ENCODE results near the gene INSRR.

DNA sequence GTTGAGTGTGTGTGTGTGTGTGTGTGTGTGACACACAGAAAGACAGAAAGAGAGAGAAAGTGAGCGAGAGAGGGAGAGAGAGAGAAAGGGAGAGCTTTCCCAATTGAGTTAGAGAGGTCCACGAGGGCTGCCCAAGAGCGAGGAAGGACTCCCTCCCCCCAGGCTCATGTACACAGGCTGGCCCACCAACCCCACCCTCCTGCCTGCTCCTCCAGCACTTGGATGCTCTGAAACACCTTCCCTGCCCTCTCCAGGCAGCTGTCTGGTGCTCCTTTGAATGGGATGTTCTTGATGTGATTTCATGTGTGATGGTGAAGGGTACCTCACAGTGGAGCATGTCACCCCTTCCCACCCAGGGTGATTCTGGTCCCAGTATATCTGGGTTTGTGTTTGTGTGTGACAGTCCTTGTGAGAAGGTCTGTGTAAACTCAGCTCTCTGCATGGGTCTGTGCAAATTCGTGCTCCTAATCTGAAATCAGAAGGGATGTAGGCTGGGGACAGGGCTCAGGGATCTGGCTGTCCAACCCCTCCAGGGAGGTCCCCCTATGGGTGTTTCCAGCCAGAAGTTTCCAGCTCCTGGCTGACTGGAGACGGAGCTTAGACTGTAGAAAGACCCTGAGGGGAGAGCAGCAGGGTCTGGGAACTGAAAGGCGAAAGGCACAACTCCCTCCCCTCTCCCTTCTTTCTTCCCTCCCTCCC lies 27.8 kb upstream of the INSRR start:
- TF ChIP-seq POLR2AphosphoS5 (IDR thresholded peaks at IDR 0.05; ENCODE audit: low read depth, low read length): no peak
- no peak for TF ChIP-seq SIN3A (IDR thresholded peaks at IDR 0.05; ENCODE audit: borderline replicate concordance, insufficient read depth, low read length)
- TF ChIP-seq TAF1 (IDR thresholded peaks at IDR 0.05; ENCODE audit: borderline replicate concordance, insufficient read depth, low read length): no peak
- TF ChIP-seq, protein P1, sequence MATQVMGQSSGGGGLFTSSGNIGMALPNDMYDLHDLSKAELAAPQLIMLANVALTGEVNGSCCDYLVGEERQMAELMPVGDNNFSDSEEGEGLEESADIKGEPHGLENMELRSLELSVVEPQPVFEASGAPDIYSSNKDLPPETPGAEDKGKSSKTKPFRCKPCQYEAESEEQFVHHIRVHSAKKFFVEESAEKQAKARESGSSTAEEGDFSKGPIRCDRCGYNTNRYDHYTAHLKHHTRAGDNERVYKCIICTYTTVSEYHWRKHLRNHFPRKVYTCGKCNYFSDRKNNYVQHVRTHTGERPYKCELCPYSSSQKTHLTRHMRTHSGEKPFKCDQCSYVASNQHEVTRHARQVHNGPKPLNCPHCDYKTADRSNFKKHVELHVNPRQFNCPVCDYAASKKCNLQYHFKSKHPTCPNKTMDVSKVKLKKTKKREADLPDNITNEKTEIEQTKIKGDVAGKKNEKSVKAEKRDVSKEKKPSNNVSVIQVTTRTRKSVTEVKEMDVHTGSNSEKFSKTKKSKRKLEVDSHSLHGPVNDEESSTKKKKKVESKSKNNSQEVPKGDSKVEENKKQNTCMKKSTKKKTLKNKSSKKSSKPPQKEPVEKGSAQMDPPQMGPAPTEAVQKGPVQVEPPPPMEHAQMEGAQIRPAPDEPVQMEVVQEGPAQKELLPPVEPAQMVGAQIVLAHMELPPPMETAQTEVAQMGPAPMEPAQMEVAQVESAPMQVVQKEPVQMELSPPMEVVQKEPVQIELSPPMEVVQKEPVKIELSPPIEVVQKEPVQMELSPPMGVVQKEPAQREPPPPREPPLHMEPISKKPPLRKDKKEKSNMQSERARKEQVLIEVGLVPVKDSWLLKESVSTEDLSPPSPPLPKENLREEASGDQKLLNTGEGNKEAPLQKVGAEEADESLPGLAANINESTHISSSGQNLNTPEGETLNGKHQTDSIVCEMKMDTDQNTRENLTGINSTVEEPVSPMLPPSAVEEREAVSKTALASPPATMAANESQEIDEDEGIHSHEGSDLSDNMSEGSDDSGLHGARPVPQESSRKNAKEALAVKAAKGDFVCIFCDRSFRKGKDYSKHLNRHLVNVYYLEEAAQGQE (IDR thresholded peaks at IDR 0.05; ENCODE audit: insufficient read depth in 1 of 2, low read depth in 2 of 2, low read length in 2 of 2): no peak
- no peak for TF ChIP-seq FOXP2 (optimal IDR thresholded peaks at IDR 0.05; ENCODE audit: borderline replicate concordance, extremely low read depth, extremely low read length, insufficient read depth)

Measured in PFSK-1 (cell line).